ENCODE data around the gene CAMP. TPM values are rescaled to one million over a fixed set of nuclear protein-coding genes. Genes with fewer than 3 reads are reported as not detected.
"Not testable (repeated sequence)": the region's sequence is repeated elsewhere in the genome, so short reads cannot be mapped to it uniquely, and the experiment has no call there.

Gene CAMP
- total RNA-seq, 1 experiment from 2014 or later, result 100 TPM

DNA sequence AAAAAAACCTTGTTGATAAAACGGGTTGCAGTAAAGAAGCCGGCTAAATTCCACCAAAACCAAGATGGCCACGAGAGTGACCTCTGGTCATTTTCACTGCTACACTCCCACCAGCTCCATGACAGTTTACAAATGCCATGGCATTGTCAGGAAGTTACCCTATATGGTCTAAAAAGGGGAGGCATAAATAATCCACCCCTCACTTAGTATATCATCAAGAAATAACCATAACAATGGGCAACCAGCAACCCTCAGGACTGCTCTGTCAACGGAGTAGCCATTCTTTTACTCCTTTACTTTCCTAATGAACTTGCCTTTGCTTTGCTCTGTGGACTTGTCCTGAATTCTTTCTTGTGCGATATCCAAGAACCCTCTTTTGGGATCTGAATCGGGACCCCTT lies 20.7 kb upstream of the CAMP start:
- H3K4me3 ChIP-seq (ENCODE audit: low read length), result no peak overlapping the region
- DNase-seq, result no peak
- no peaks in the 10 kb centered on the region for H3K36me3 ChIP-seq (ENCODE audit: insufficient read depth, low read length)
- no peaks in the 10 kb centered on the region for H3K9me2 ChIP-seq (replicated peaks; ENCODE audit: insufficient read depth, low read length)
- H3K9ac ChIP-seq (ENCODE audit: low read length), result no peak overlapping the region
- no peak overlapping the region for H3K4me2 ChIP-seq (ENCODE audit: low read depth, low read length, poor library complexity, severe bottlenecking)
- H3K4me1 ChIP-seq (ENCODE audit: low read length), result peaks cover 15% of the 10 kb centered on the region
- no peak overlapping the region for H3K27ac ChIP-seq (ENCODE audit: low read length)
- no peaks in the 10 kb centered on the region for H4K20me1 ChIP-seq (ENCODE audit: insufficient read depth, low read depth, low read length)
- no peaks in the 10 kb centered on the region for H3K9me3 ChIP-seq (ENCODE audit: low read length)
- no peaks in the 10 kb centered on the region for H3K79me2 ChIP-seq (ENCODE audit: low read length)
- H3K27me3 ChIP-seq (ENCODE audit: low read length), result no peaks in the 10 kb centered on the region
- no peak overlapping the region for H2AFZ ChIP-seq (ENCODE audit: low read length)

DNA sequence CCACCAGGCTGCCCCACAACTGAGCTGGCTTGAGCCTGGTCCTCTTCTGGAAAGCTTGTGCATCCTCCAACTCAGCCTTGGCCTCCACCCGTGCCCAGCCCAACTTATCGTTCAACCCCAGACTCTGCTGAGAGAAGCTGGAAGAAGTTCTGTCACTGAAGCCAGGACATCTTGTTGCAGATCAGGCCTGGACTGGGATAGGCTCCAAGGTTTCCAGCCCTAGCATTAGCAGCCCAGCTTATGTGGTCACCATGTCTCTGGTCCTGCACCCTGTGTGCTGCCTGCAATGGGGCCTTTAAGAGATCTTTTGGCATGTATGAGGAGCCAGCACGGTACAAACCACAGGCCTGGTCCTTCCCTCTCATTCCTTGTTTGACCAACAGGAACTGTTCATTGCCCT lies 15.2 kb upstream of the CAMP start:
- Histone ChIP-seq H3K4me1 (ENCODE audit: low read length) (no peaks in the 10 kb centered on the region), H3K79me2 (ENCODE audit: low read length) (no peaks in the 10 kb centered on the region), H2AFZ (ENCODE audit: low read length) (no peak overlapping the region), H3K4me3 (ENCODE audit: low read length) (no peak overlapping the region), H3K36me3 (ENCODE audit: insufficient read depth, low read length) (no peaks in the 10 kb centered on the region), H3K9me3 (ENCODE audit: low read length) (no peaks in the 10 kb centered on the region), H3K4me2 (ENCODE audit: low read depth, low read length, poor library complexity, severe bottlenecking) (no peak overlapping the region), H4K20me1 (ENCODE audit: insufficient read depth, low read depth, low read length) (no peaks in the 10 kb centered on the region), H3K27me3 (ENCODE audit: low read length) (no peaks in the 10 kb centered on the region), H3K27ac (ENCODE audit: low read length) (no peak overlapping the region), H3K9ac (ENCODE audit: low read length) (no peak overlapping the region), H3K9me2 (replicated peaks; ENCODE audit: insufficient read depth, low read length) (no peaks in the 10 kb centered on the region)
- DNase-seq, result no peak

DNA sequence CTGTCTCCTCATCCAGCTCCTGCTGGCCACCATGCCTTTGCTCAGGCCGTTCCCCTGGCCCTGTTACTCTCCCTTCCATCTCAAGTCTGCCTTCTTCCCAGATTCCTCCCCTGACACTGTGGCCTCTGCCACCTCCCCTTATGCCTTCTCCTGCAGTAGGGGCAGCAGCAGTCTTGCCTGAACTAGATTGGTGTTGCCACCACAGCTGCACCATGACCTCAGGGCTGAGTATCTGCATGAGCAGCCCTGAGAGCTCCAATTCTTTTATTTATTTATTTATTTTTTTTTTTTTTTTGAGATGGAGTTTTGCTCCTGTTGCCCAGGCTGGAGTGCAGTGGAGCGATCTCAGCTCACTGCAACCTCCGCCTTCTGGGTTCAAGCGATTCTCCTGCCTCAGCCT lies 13.8 kb upstream of the CAMP start:
- H3K4me1 ChIP-seq (ENCODE audit: low read length), result no peaks in the 10 kb centered on the region
- DNase-seq, result no peak
- no peaks in the 10 kb centered on the region for H3K9me2 ChIP-seq (replicated peaks; ENCODE audit: insufficient read depth, low read length)
- H3K9me3 ChIP-seq (ENCODE audit: low read length), result no peaks in the 10 kb centered on the region
- no peak overlapping the region for H3K4me2 ChIP-seq (ENCODE audit: low read depth, low read length, poor library complexity, severe bottlenecking)
- H3K4me3 ChIP-seq (ENCODE audit: low read length), result no peak overlapping the region
- no peaks in the 10 kb centered on the region for H3K79me2 ChIP-seq (ENCODE audit: low read length)
- no peaks in the 10 kb centered on the region for H4K20me1 ChIP-seq (ENCODE audit: insufficient read depth, low read depth, low read length)
- H3K9ac ChIP-seq (ENCODE audit: low read length), result no peak overlapping the region
- H3K27me3 ChIP-seq (ENCODE audit: low read length), result no peaks in the 10 kb centered on the region
- no peak overlapping the region for H2AFZ ChIP-seq (ENCODE audit: low read length)
- no peaks in the 10 kb centered on the region for H3K36me3 ChIP-seq (ENCODE audit: insufficient read depth, low read length)
- no peak overlapping the region for H3K27ac ChIP-seq (ENCODE audit: low read length)

DNA sequence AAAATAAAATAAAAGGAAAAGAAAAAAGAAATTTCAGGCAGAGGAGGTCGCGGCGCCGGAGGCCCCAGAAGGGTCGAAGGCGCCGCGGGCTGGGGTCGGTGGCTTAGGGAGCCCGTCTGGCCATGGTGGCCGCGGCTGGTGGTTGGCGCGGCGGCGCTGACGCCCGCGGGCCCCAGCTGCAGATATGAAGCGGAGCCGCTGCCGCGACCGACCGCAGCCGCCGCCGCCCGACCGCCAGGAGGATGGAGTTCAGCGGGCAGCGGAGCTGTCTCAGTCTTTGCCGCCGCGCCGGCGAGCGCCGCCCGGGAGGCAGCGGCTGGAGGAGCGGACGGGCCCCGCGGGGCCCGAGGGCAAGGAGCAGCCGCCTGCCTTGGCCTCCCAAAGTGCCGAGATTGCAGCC lies 12.8 kb upstream of the CAMP start:
- not testable (repeated sequence) for H3K4me3 ChIP-seq (ENCODE audit: low read length); H4K20me1 ChIP-seq (ENCODE audit: insufficient read depth, low read depth, low read length); DNase-seq; H3K4me1 ChIP-seq (ENCODE audit: low read length); H2AFZ ChIP-seq (ENCODE audit: low read length); H3K4me2 ChIP-seq (ENCODE audit: low read depth, low read length, poor library complexity, severe bottlenecking); H3K9me2 ChIP-seq (replicated peaks; ENCODE audit: insufficient read depth, low read length); H3K9me3 ChIP-seq (ENCODE audit: low read length); H3K27ac ChIP-seq (ENCODE audit: low read length); H3K27me3 ChIP-seq (ENCODE audit: low read length); H3K36me3 ChIP-seq (ENCODE audit: insufficient read depth, low read length); H3K79me2 ChIP-seq (ENCODE audit: low read length); H3K9ac ChIP-seq (ENCODE audit: low read length)

DNA sequence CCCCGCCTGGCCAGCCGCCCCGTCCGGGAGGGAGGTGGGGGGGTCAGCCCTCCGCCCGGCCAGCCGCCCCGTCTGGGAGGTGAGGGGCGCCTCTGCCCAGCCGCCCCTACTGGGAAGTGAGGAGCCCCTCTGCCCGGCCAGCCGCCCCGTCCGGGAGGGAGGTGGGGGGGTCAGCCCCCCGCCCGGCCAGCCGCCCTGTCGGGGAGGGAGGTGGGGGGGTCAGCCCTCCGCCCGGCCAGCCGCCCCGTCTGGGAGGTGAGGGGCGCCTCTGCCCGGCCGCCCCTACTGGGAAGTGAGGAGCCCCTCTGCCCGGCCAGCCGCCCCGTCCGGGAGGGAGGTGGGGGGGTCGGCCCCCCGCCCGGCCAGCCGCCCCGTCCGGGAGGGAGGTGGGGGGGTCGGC lies 11.5 kb upstream of the CAMP start:
- H4K20me1 ChIP-seq (ENCODE audit: insufficient read depth, low read depth, low read length); H3K27me3 ChIP-seq (ENCODE audit: low read length); H3K4me2 ChIP-seq (ENCODE audit: low read depth, low read length, poor library complexity, severe bottlenecking); H3K4me1 ChIP-seq (ENCODE audit: low read length); H3K4me3 ChIP-seq (ENCODE audit: low read length); H3K9me2 ChIP-seq (replicated peaks; ENCODE audit: insufficient read depth, low read length); H3K27ac ChIP-seq (ENCODE audit: low read length); DNase-seq; H3K36me3 ChIP-seq (ENCODE audit: insufficient read depth, low read length); H3K9ac ChIP-seq (ENCODE audit: low read length); H3K79me2 ChIP-seq (ENCODE audit: low read length); H3K9me3 ChIP-seq (ENCODE audit: low read length); H2AFZ ChIP-seq (ENCODE audit: low read length): not testable (repeated sequence)

DNA sequence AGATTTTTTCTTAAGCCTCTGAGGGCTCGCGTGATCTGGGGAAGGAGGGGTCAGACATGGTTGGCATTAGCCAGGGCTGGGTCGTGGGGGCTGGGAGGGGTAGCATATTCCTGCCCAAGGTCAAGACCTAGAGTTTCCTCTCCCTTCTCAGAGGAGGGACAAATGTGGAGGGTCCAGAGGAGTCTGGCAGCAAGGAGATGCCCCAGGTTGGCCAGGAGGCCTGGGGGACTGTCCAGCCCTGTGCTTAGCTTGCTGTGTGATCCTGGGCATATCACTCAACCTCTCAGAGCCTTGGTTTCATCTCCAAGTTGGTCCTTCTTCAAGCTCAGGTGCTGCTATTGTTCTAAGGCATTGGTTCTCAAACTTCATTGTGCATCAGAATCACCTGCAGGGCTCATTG lies 9.1 kb upstream of the CAMP start:
- H3K27ac ChIP-seq (ENCODE audit: low read length), result no peak overlapping the region
- DNase-seq, result no peak
- H3K9me3 ChIP-seq (ENCODE audit: low read length), result no peaks in the 10 kb centered on the region
- no peaks in the 10 kb centered on the region for H3K36me3 ChIP-seq (ENCODE audit: insufficient read depth, low read length)
- no peaks in the 10 kb centered on the region for H3K4me1 ChIP-seq (ENCODE audit: low read length)
- H3K4me3 ChIP-seq (ENCODE audit: low read length), result no peak overlapping the region
- no peaks in the 10 kb centered on the region for H3K9me2 ChIP-seq (replicated peaks; ENCODE audit: insufficient read depth, low read length)
- H3K79me2 ChIP-seq (ENCODE audit: low read length), result no peaks in the 10 kb centered on the region
- no peak overlapping the region for H3K9ac ChIP-seq (ENCODE audit: low read length)
- H4K20me1 ChIP-seq (ENCODE audit: insufficient read depth, low read depth, low read length), result no peaks in the 10 kb centered on the region
- H2AFZ ChIP-seq (ENCODE audit: low read length), result no peak overlapping the region
- H3K4me2 ChIP-seq (ENCODE audit: low read depth, low read length, poor library complexity, severe bottlenecking), result no peak overlapping the region
- no peaks in the 10 kb centered on the region for H3K27me3 ChIP-seq (ENCODE audit: low read length)

DNA sequence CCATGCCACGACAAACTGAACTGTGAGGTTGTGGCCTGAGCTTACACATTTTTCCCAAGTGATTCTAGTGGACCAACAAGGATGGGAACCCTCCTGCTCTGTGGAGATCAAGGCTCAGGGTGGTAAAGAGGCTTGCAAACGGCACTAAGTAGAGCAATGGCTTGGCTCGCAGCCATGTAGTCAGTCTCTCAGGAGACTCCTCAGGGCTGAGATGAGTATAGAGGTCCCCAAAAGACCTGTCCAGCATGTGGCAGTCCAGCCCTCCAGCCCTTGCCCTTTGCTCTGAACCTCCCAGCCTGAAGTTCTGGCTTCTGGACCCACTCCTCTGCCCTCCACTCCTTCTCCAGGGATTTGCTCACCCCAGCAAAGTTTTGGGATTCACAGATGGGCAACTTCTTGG lies 8.3 kb upstream of the CAMP start:
- no peak overlapping the region for H3K4me3 ChIP-seq (ENCODE audit: low read length)
- no peaks in the 10 kb centered on the region for H3K4me1 ChIP-seq (ENCODE audit: low read length)
- no peaks in the 10 kb centered on the region for H4K20me1 ChIP-seq (ENCODE audit: insufficient read depth, low read depth, low read length)
- no peaks in the 10 kb centered on the region for H3K36me3 ChIP-seq (ENCODE audit: insufficient read depth, low read length)
- H3K9me3 ChIP-seq (ENCODE audit: low read length), result no peaks in the 10 kb centered on the region
- no peak overlapping the region for H3K4me2 ChIP-seq (ENCODE audit: low read depth, low read length, poor library complexity, severe bottlenecking)
- no peak for DNase-seq
- no peaks in the 10 kb centered on the region for H3K9me2 ChIP-seq (replicated peaks; ENCODE audit: insufficient read depth, low read length)
- H3K9ac ChIP-seq (ENCODE audit: low read length), result no peak overlapping the region
- H3K79me2 ChIP-seq (ENCODE audit: low read length), result no peaks in the 10 kb centered on the region
- no peak overlapping the region for H3K27ac ChIP-seq (ENCODE audit: low read length)
- no peaks in the 10 kb centered on the region for H3K27me3 ChIP-seq (ENCODE audit: low read length)
- no peak overlapping the region for H2AFZ ChIP-seq (ENCODE audit: low read length)

DNA sequence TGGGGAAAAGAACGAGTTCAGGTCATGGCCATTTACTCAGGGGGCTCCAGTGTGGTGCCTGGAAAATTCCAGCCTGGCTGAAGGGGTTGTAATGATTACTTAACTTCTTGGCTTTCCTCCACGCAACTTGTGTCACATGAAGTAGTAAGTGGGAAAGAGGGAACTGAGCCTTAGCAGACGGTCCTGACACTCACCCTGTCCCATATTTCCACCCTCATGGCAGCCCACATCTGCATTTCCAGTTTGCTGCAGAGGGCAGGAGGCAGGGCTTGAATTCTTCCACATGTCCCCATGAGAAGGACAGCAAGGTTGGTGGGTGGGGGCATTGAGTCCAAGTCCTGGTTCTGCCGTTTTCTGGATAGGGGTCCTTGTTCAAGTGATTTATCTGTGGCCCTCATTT lies 7.8 kb upstream of the CAMP start:
- Histone ChIP-seq H3K27ac (ENCODE audit: low read length) (no peak overlapping the region), H3K9ac (ENCODE audit: low read length) (no peak overlapping the region), H3K27me3 (ENCODE audit: low read length) (no peaks in the 10 kb centered on the region), H3K9me2 (replicated peaks; ENCODE audit: insufficient read depth, low read length) (no peaks in the 10 kb centered on the region), H3K4me2 (ENCODE audit: low read depth, low read length, poor library complexity, severe bottlenecking) (no peak overlapping the region), H3K4me3 (ENCODE audit: low read length) (no peak overlapping the region), H2AFZ (ENCODE audit: low read length) (no peak overlapping the region), H3K9me3 (ENCODE audit: low read length) (no peaks in the 10 kb centered on the region), H3K36me3 (ENCODE audit: insufficient read depth, low read length) (no peaks in the 10 kb centered on the region), H4K20me1 (ENCODE audit: insufficient read depth, low read depth, low read length) (no peaks in the 10 kb centered on the region), H3K79me2 (ENCODE audit: low read length) (no peaks in the 10 kb centered on the region), H3K4me1 (ENCODE audit: low read length) (no peaks in the 10 kb centered on the region)
- DNase-seq, result no peak

DNA sequence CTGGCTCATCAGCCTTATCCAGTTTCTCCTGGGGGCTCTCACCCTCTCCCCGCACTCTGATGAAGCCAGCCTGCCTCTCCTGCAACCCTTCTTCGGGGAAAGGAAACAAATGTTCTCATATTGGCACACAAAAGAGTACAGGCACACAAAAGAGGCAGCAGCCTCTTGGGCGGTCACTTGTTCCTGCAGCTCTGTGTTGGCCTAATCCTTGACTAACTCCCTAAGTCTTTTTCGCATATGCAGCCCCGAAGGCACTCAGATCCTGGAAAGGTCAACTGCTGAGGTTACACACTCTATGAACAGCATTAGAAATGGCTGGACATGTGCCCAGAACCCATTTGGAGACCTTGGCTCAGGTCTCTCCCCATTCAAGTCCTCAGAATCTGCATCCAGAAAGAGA lies 7.4 kb upstream of the CAMP start:
- no peaks in the 10 kb centered on the region for H3K79me2 ChIP-seq (ENCODE audit: low read length)
- no peak for DNase-seq
- no peaks in the 10 kb centered on the region for H3K36me3 ChIP-seq (ENCODE audit: insufficient read depth, low read length)
- H3K4me1 ChIP-seq (ENCODE audit: low read length), result no peaks in the 10 kb centered on the region
- no peak overlapping the region for H3K4me2 ChIP-seq (ENCODE audit: low read depth, low read length, poor library complexity, severe bottlenecking)
- H2AFZ ChIP-seq (ENCODE audit: low read length), result no peak overlapping the region
- H4K20me1 ChIP-seq (ENCODE audit: insufficient read depth, low read depth, low read length), result no peaks in the 10 kb centered on the region
- no peak overlapping the region for H3K27ac ChIP-seq (ENCODE audit: low read length)
- H3K9ac ChIP-seq (ENCODE audit: low read length), result no peak overlapping the region
- H3K27me3 ChIP-seq (ENCODE audit: low read length), result no peaks in the 10 kb centered on the region
- no peaks in the 10 kb centered on the region for H3K9me2 ChIP-seq (replicated peaks; ENCODE audit: insufficient read depth, low read length)
- no peak overlapping the region for H3K4me3 ChIP-seq (ENCODE audit: low read length)
- no peaks in the 10 kb centered on the region for H3K9me3 ChIP-seq (ENCODE audit: low read length)

Measured in Karpas-422 (cell line).